H1 (cell line): Measurements from ENCODE around the gene COG7. TPM values are rescaled to one million over a fixed set of nuclear protein-coding genes. Genes with fewer than 3 reads are reported as not detected.

Experiments
- ATF2 ChIP-seq: IDR thresholded peaks from 2 replicates; pipeline ENCODE4 v1.6.1; 2012; ENCODE audit warnings: low read length, inconsistent platforms
- BACH1 ChIP-seq: IDR thresholded peaks from 2 replicates; pipeline ENCODE4 v1.6.1; 2012; ENCODE audit warnings: low read length, improper control_type of control experiment
- EZH2 ChIP-seq: fragments of 200-600 bp; sonication (generic); IDR thresholded peaks from 2 replicates; pipeline ENCODE4 v1.7.1; 2012; ENCODE audit warnings: low read depth, mild to moderate bottlenecking, moderate library complexity, low read length, inconsistent platforms; ENCODE audit not compliant: severe bottlenecking
- KDM4A ChIP-seq: IDR thresholded peaks from one replicate; pipeline ENCODE4 v1.7.1; 2012; ENCODE audit warnings: low read depth, mild to moderate bottlenecking, moderate library complexity, low read length, inconsistent platforms; ENCODE audit not compliant: severe bottlenecking
- SP1 ChIP-seq: IDR thresholded peaks from 2 replicates; pipeline ENCODE4 v1.6.1; 2011; ENCODE audit warnings: low read depth, low read length
- polyA plus RNA-seq, 7 experiments: library from polyadenylated mRNA; depleted of rRNA in 3 of 7; stranded (reverse) in 5 of 7; unstranded in 2 of 7; fragments of >200 nt in 5 of 7; fragments of 200-250 nt in 2 of 7; gene quantifications; 1 replicate in 5 of 7; 2 replicates in 1 of 7; 4 replicates in 1 of 7; pipeline versions ENCODE4 v1.2.1 to v1.2.3, GENCODE V29; 2011 to 2013; ENCODE audit warnings: missing spikeins in 2 of 7, mixed read lengths in 2 of 7
- total RNA-seq: library from RNA; stranded (reverse); fragmentation: NEBNext Ultra II Directional; extraction: Animal tissue kit (Norgen Biotek cat#: 25700); gene quantifications from 2 replicates; pipeline ENCODE4 v1.2.1, GENCODE V29; 2021

Gene COG7
- total and polyA plus RNA-seq, 2 of the 8 experiments (the other 6 are each of a cell fraction or from before 2014, with no cell fraction given) = 17.2 to 40.4 TPM

- TF ChIP-seq EZH2 (no peak), SP1 (no peak), BACH1 (no peak), KDM4A (no peak), ATF2 (no peak)
Measured at GRCh38 chr16:23365602-23366240, 87.3 kb downstream of the COG7 start (continued).
